Hematopoietic multipotent progenitor cell treated with erythropoietin and hydrocortisone succinate and interleukin-3 and kit ligand, for 17 days (in vitro differentiated cells): ENCODE results near the gene ADA.

Source experiments
- DNase-seq: peaks from one replicate; pipeline ENCODE4 v3.0.0-alpha.2; 2015; ENCODE audit warnings: low spot score

The ADA gene

DNA sequence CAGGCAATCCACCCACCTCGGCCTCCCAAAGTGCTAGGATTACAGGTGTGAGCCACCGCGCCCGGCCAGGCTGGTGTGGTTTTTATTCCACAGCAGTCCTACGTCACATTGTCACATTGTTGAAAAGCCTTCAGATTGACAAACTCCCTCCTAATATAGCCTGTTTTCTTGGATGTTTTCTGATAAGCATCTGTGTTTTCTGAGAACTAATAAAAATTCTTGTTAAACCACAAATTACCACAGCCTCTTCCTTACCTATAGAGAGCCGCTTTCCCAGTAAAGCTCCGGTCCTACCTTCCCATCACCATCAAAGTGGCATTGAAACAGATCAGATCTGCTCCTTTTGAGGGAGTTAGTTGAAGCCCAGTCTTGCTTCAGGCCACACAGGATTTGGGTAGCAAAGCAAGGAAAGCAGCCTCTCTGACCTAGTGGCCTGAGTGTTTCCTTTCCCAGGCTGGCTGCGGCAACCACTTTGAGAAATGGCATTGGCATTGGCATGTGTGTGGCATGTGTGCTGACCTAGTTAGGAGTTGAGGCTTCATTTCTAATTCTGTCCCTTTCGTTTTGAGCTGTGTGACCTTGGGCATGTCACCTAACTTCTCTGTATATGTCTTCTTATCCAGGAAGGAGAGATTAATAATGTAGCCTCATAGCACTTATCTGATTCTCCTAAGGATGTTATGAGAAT, 70.8 kb downstream of the ADA start:
- DNase-seq = no peak

- no peak for DNase-seq
Measured at GRCh38 chr20:44579313-44580081, 72.0 kb downstream of the ADA start.

- DNase-seq = peak; percentile 42
Measured at GRCh38 chr20:44576297-44576696, 75.2 kb downstream of the ADA start.

DNA sequence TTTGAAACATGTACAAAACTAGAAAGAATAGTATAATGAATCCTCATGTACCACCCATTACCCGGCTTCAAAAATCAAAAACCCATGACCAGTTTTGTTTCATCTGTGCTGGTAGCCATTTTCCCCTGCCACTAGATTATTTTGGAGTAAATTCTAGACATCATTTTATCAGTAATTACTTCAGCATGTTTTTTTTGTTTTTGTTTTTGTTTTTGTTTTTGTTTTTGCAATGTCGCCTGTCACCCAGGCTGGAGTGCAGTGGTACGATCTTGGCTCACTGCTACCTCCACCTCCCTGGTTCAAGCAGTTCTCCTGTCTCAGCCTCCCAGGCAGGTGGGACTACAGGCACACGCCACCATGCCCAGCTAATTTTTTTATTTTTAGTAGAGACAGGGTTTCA, 77.1 kb downstream of the ADA start:
- no peak for DNase-seq

- DNase-seq = no peak
Measured at GRCh38 chr20:44573501-44573869, 78.0 kb downstream of the ADA start.

DNA sequence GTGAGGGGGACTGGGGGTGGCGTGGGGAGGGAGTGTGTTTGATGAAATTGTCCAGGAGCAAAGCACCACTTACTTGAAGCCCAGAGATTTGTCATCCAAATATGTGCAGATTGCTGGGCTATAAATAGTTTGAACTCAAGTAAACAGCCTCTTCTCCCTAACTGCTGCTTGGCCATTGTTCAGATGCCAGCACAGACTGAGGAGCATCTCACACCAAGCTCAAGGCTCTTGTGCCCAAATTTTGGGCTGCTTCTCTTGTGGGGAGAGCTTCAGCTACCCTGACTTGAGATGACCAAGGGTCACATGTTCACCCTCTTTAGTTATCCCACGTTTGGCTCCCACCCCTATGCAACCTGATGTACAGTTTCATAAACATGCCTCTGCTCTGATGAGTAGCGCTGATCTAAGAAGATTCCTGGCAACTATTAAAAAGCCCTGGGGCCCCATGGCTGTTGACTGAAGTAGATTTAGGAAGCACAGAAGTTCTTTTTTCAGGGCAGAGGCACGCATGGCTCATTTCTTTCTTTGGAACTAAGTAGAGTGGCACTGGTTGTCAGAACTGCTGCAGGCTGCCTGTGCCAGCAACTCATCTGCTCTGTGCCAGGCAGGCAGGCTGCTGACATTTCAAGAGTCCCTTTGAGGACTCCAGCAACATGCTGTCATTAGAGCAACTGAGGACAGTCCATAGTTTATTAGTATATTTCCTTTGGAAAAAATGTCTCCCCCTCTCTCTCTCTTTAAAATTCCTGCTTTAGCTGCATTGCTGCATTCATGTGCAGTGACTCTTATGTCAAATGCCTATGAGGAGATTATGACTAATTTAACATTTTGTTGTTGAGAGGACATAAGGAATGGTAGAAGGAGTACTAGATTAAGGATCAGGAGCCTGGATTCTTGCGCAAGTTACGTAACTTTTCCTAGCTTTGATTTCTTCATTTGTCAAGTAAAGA, 78.7 kb downstream of the ADA start:
- DNase-seq = no peak

DNA sequence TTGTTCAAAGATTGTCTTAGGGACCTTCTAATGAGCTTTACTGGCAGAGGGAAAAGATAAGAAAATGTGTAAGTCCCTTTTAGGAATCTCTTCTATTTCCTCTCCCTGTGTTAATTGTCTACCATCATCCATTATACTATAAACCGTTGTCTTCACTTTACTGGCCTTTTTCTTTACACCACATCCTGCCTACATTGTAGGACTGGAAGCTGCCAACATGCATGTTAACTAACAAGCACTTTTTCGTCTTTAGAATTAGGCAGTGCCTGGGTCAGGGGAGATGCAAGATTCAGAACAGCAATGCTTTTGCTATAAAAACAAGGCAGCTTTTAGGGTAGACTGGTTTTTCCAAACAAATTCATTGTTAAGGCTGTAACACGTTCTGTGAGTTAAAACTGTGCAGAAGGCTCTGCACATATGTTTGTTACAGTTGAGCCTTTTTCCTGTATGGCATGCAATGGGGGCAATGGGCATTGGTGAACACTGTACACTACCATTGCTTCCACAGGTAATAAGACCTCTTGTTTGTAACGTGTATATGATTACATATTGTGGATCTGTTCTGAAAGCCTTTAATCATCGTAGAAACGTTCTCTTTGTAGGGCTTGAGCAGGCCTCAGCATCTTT, 80.0 kb downstream of the ADA start:
- DNase-seq = no peak

GRCh38 chr20:44570367-44570766, 81.1 kb downstream of the ADA start:
- DNase-seq = peak; percentile 48
